KG1 (cell line): Measurements from ENCODE around the gene BOD1L1.
A peak's percentile ranks its signal among the peaks of the same experiment; 100 is the strongest.

Experiments
- DNase-seq: peaks from one replicate; lab custom pipeline; 2025; lab: John Stamatoyannopoulos, UW

The BOD1L1 gene

GRCh38 chr4:13539047-13539618 is 88.4 kb downstream of the BOD1L1 start:
- DNase-seq: no peak

GRCh38 chr4:13538427-13538973 is 89.0 kb downstream of the BOD1L1 start:
- DNase-seq: no peak

DNA sequence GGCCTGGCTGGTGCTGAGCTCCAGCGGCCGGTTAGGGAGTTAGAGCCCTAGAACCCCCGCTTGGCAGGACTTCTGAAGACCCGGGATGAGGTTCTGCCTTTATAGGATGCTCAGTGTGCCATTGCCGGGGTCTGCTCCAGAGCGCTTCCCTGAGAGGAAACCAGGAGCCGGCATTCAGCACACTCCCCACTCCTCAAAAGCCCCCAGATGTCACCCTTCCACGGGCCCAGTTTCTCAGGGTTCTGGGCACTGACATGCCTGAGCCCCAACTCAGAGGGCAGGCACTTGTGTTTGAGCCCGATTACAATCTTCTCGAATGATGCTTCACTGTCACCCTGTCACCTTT is 89.7 kb downstream of the BOD1L1 start:
- no peak for DNase-seq

GRCh38 chr4:13537011-13537831 is 90.3 kb downstream of the BOD1L1 start:
- no peak for DNase-seq

DNA sequence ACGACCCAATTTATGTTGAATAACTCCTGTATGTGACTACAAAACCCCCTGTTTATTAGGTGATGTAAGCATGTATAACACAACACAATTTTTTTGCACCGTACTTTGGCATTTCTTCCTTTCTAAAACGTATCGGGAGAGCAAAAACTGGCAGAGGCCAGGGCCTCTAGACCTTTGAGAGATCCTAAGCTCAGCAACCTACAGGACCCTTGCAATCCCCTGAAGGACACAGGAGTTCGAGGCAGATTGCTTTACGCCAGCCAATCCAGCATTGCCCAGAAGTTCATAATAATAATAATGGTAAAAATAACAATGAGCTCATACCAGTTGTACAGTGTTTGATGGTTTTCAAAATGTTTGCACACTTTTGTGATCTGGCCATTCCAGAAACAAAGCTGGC is 90.9 kb downstream of the BOD1L1 start:
- no peak for DNase-seq

GRCh38 chr4:13535708-13536361 is 91.7 kb downstream of the BOD1L1 start:
- DNase-seq: no peak

- DNase-seq: no peak
Measured at GRCh38 chr4:13535118-13535517, 92.4 kb downstream of the BOD1L1 start.

DNA sequence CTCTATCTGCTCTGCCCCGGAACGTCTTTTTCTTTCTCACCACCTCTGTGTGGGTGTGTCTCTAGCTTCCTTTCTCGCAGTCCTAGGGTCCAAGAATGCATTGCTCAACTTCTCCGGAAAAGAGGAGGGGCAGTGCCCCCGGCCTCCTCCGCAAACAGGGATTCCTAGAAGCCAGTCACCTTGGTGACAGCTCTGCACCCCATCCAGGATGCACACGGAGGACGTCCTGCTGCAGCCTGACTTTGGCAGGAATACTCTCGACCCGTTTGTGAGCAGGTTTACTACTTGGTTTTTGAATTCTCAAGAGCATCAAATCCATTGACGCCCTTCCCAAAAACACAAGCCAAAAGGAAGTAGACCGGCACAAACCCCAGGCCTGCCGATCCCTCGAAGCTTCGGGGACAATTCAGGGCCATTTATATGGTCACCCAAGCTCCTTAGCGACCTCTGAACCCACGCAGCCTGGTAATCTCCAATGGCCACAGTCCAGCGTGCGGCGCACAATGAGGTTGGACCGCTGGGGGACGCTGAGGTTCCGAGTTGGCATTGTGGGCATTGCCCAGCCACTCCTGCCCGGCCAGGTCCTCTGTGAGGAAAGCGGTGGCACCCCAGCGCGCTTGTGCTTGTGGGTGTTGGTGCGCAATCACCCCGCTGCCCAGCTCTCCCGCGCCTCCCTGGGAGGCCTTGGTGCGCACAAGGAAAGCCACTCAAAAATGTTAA is 93.0 kb downstream of the BOD1L1 start:
- no peak for DNase-seq

GRCh38 chr4:13533670-13534343 is 93.7 kb downstream of the BOD1L1 start:
- no peak for DNase-seq

DNA sequence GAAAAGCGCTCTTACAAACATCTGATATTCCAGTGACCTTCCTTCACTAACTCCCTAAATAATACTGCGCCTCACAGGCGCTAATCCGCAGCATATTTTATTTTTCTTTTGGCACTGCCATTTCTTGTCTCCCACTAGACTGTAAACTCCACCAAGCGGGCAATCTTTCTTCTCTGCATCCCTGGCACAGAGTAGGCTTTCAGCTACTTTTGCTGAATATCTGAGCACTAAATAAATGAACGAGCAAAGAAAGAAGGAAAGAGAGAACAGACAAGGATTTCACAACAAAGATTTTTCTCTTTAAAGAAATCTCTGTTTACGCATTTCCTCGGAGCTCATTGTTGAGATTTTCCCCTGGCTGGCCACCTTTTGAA is 95.9 kb downstream of the BOD1L1 start:
- DNase-seq: no peak

DNA sequence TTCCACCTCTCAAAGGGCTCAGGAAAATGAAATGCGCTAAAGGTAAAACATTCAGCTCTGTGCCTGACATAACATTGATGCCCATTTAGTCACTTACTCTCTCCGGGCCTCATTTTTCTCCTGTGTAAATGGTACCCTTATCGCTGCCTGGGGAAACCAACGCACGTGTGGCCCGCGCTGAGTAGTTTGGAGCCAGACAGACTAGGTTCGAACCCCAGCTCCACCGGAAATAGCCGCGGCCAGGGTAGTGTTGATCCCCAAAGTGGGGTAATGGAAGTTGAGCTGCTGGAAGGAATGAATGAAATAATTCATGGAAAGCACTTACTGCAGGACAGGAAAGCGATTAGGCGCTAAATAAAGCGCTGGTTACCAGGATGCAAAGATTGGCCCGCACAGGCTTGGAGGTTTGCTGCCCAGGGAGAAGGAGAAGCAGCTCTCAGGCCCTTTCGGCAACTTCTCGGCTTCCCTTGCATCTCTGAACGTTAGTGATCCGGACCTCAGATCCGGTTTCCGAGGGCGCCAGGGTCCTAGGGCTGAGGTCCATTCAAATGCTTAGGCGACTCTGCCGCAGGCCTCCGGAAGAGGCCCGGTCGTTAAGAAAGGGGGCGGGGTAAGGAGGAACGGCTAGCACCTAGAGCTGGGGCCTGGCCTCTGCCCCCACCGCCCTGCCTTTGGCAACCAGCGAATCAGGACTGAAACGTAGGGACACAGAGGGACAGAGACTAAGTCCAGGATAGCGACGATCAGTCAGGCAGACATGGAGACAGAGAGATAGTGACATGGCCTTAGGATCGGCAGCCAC is 96.5 kb downstream of the BOD1L1 start:
- no peak for DNase-seq

DNA sequence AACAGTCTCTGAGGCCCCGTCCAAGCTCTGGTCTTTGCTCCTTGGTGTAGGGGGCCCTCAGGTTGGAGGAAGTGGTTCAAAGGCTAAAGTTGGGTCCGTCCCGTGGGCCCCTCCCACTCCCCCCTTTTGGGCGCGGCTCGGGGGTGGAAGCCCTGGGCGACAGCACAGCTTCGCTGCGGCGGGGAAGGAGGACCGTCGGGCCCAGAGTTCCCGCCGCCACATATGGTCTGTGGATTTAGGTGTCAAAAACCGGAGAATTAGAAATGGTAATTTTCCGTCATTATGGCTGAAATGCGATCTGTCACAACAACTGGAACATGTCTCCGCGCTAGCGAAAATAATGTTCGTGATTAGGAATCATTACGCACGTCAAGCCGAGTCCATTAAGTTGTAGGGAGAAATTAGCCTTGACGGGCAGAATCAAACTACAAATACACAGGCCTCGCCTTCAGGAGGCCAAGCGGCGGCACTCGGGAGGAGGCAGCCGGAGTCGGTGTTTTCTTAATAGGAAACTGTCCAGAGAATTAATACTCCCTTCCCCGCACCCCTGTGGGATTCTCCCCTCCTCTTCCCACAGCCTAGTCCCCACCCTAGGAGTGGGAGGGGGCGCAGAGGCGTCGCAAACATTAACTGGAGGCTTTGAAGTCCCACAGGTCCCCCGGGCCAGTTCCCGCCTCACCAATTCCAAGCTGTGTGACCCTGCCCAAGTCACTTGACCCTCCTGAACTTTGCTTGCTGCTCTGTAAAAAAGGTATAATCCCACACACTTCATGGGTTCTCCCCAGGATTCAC is 98.2 kb downstream of the BOD1L1 start:
- no peak for DNase-seq

DNA sequence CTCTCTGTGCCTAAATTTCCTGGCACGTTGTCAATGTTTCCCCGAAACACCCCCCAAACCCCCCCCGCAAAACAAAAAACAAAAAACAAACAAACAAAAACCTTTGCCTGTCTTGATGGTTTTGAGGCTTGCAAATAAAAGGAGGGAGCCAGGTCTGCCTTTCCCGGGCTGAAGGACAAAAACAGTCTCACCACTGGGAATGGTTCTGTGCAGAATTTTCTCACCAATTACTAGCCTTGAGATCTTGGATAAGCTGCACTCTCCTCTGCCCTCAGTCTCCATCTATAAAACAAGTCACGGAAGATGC is 98.8 kb downstream of the BOD1L1 start:
- DNase-seq: no peak

- peak; percentile 23 for DNase-seq
Measured at GRCh38 chr4:13527981-13528820, 99.3 kb downstream of the BOD1L1 start.

- DNase-seq: no peak
Measured at GRCh38 chr4:13527192-13527980, 100.1 kb downstream of the BOD1L1 start.

- DNase-seq: no peak
Measured at GRCh38 chr4:13526658-13527057, 100.9 kb downstream of the BOD1L1 start.

- no peak for DNase-seq
Measured at GRCh38 chr4:13525606-13526281, 101.8 kb downstream of the BOD1L1 start.
